Measurements from ENCODE around the gene LIN7B. TPM values are rescaled to one million over a fixed set of nuclear protein-coding genes. Genes with fewer than 3 reads are reported as not detected.
"Not testable (repeated sequence)": the region's sequence is repeated elsewhere in the genome, so short reads cannot be mapped to it uniquely, and the experiment has no call there.

LIN7B gene
- polyA plus RNA-seq, 1 of the 3 experiments (the other 2 are of a cell fraction), result 20.8 TPM

GRCh38 chr19:49120325-49120683, 6.1 kb downstream of the LIN7B start:
- Histone ChIP-seq H3K27ac (ENCODE audit: low read depth in 2 of 2, low read length in 1 of 2) (no peak overlapping the region), H3K9ac (no peak overlapping the region), H2AFZ (ENCODE audit: low read depth) (no peak overlapping the region), H3K27me3 (ENCODE audit: insufficient read depth) (no peaks in the 10 kb centered on the region), H3K4me1 (ENCODE audit: control insufficient read depth in 1 of 2, insufficient read depth in 2 of 2, low read depth in 1 of 2, low read length in 1 of 2) (peaks cover 5 to 17% of the 10 kb centered on the region in 2 experiments; a peak in 1 of 4 replicates), H3K4me3 (ENCODE audit: low read depth in 2 of 2, low read length in 1 of 2) (peak overlapping the region; percentile 48 to 69), H3K36me3 (replicated peaks in 1 of 2; ENCODE audit: control insufficient read depth in 1 of 2, insufficient read depth in 2 of 2, low read length in 1 of 2) (no peaks in the 10 kb centered on the region), H3K9me3 (no peaks in the 10 kb centered on the region), H4K20me1 (ENCODE audit: insufficient read depth) (no peaks in the 10 kb centered on the region), H3K4me2 (peak overlapping the region; percentile 98; the same call in 1 of the 2 replicates), H3F3A (replicated peaks; ENCODE audit: insufficient read depth) (peaks cover 12% of the 10 kb centered on the region), H3K79me2 (ENCODE audit: insufficient read depth) (no peaks in the 10 kb centered on the region), H3K9me2 (no peaks in the 10 kb centered on the region)
- TF ChIP-seq GABPA (IDR thresholded peaks at IDR 0.05; ENCODE audit: low read depth) (no peak), TEAD4 (IDR thresholded peaks at IDR 0.05; ENCODE audit: borderline replicate concordance, insufficient read depth) (no peak), TAF1 (IDR thresholded peaks at IDR 0.05; ENCODE audit: borderline replicate concordance, low read depth, low read length) (no peak), CHD2 (IDR thresholded peaks at IDR 0.05; ENCODE audit: low read length, partially characterized antibody) (no peak), EZH2phosphoT487 (IDR thresholded peaks at IDR 0.05; ENCODE audit: borderline replicate concordance, low read depth) (no peak), FOXM1 (IDR thresholded peaks at IDR 0.05; ENCODE audit: low read depth) (no peak), REST (IDR thresholded peaks at IDR 0.05; ENCODE audit: low read depth, low read length) (no peak), YY1 (IDR thresholded peaks at IDR 0.05; ENCODE audit: low read depth) (no peak), GATA2 (CRISPR knock-in tag; IDR thresholded peaks at IDR 0.05) (no peak), ZBTB33 (IDR thresholded peaks at IDR 0.05; ENCODE audit: borderline replicate concordance, low read depth) (no peak)
- ChIA-PET POLR2A (interaction anchor here (0.6 to 0.8 kb wide), 3 partner anchors 10 to 29 kb away, joined by 3 read pairs; no protein-coding TSS in a partner anchor), CTCF (interaction anchor here (1.3 to 3.3 kb wide), 6 partner anchors 15 to 105 kb away, joined by 5 to 22 read pairs (median 9); no protein-coding TSS in a partner anchor)
- 28% methylated on average over 8 of the region's 16 CpGs for WGBS (ENCODE audit: low lambda C conversion rate)
- DNase-seq, result no peak

GRCh38 chr19:49120868-49121267, 6.7 kb downstream of the LIN7B start:
- H4K20me1 ChIP-seq (ENCODE audit: insufficient read depth), result no peaks in the 10 kb centered on the region
- CTCF ChIA-PET, result interaction anchor here (0.7 to 3.3 kb wide), 8 partner anchors 15 to 104 kb away, joined by 4 to 22 read pairs (median 5); no protein-coding TSS in a partner anchor

GRCh38 chr19:49121841-49122240, 7.7 kb downstream of the LIN7B start:
- CTCF ChIA-PET, result interaction anchor here (1.3 to 3.3 kb wide), 5 partner anchors 16 to 77 kb away, joined by 5 to 22 read pairs (median 13); no protein-coding TSS in a partner anchor
- H3K9me3 ChIP-seq; H3K9me2 ChIP-seq; POLR2A ChIA-PET; H4K20me1 ChIP-seq (ENCODE audit: insufficient read depth); H2AFZ ChIP-seq (ENCODE audit: low read depth); H3K27ac ChIP-seq (ENCODE audit: low read depth in 2 of 2, low read length in 1 of 2); H3K4me2 ChIP-seq; H3K79me2 ChIP-seq (ENCODE audit: insufficient read depth); H3K36me3 ChIP-seq (replicated peaks in 1 of 2; ENCODE audit: control insufficient read depth in 1 of 2, insufficient read depth in 2 of 2, low read length in 1 of 2); H3K27me3 ChIP-seq (ENCODE audit: insufficient read depth); H3F3A ChIP-seq (replicated peaks; ENCODE audit: insufficient read depth); H3K4me3 ChIP-seq (ENCODE audit: low read depth in 2 of 2, low read length in 1 of 2); DNase-seq; H3K9ac ChIP-seq: not testable (repeated sequence)
- 87% methylated on average over 10 of the region's 10 CpGs for WGBS (ENCODE audit: low lambda C conversion rate)
- peaks cover 5 to 17% of the 10 kb centered on the region in 2 experiments; a peak in 1 of 4 replicates for H3K4me1 ChIP-seq (ENCODE audit: control insufficient read depth in 1 of 2, insufficient read depth in 2 of 2, low read depth in 1 of 2, low read length in 1 of 2)

More at GRCh38 chr19:49120868-49121267, 6.7 kb downstream of the LIN7B start:
- Histone ChIP-seq H3F3A (replicated peaks; ENCODE audit: insufficient read depth) (peaks cover 9% of the 10 kb centered on the region), H2AFZ (ENCODE audit: low read depth) (no peak overlapping the region), H3K27me3 (ENCODE audit: insufficient read depth) (no peaks in the 10 kb centered on the region), H3K36me3 (replicated peaks in 1 of 2; ENCODE audit: control insufficient read depth in 1 of 2, insufficient read depth in 2 of 2, low read length in 1 of 2) (no peaks in the 10 kb centered on the region), H3K4me3 (ENCODE audit: low read depth in 2 of 2, low read length in 1 of 2) (no peak overlapping the region), H3K4me1 (ENCODE audit: control insufficient read depth in 1 of 2, insufficient read depth in 2 of 2, low read depth in 1 of 2, low read length in 1 of 2) (peaks cover 5 to 17% of the 10 kb centered on the region in 2 experiments; a peak in 1 of 4 replicates), H3K9ac (no peak overlapping the region), H3K9me2 (no peaks in the 10 kb centered on the region), H3K27ac (ENCODE audit: low read depth in 2 of 2, low read length in 1 of 2) (no peak overlapping the region), H3K9me3 (no peaks in the 10 kb centered on the region), H3K79me2 (ENCODE audit: insufficient read depth) (no peaks in the 10 kb centered on the region), H3K4me2 (no peak overlapping the region)
- DNase-seq, result no peak
- POLR2A ChIA-PET, result interaction anchor here (0.6 to 0.8 kb wide), 2 partner anchors 10 to 29 kb away, joined by 3 read pairs; no protein-coding TSS in a partner anchor
- no peak for TF ChIP-seq TAF1 (IDR thresholded peaks at IDR 0.05; ENCODE audit: borderline replicate concordance, low read depth, low read length)
- WGBS (ENCODE audit: low lambda C conversion rate), result 82% methylated on average over 2 of the region's 2 CpGs
